ENCODE data around the gene CDK14. TPM values are rescaled to one million over a fixed set of nuclear protein-coding genes. Genes with fewer than 3 reads are reported as not detected.

The CDK14 gene
- total RNA-seq, 1 donor = 39.1 TPM

GRCh38 chr7:91029688-91030087 lies 433.6 kb downstream of the CDK14 start:
- no peak for DNase-seq (ENCODE audit: insufficient read length, low spot score, missing footprints)
- no peak for TF ChIP-seq CTCF (IDR thresholded peaks at IDR 0.05; ENCODE audit: extremely low read depth, low read depth, low read length)
- H4K20me1 ChIP-seq (ENCODE audit: insufficient read depth, low read length) = no peaks in the 10 kb centered on the region
- H3K4me3 ChIP-seq (ENCODE audit: insufficient read depth, low read length) = no peak overlapping the region
- H3K79me2 ChIP-seq (ENCODE audit: insufficient read depth, low read length) = no peaks in the 10 kb centered on the region
- peaks cover under 1% of the 10 kb centered on the region for H3K4me1 ChIP-seq (ENCODE audit: insufficient read depth, low read length)
- H3K36me3 ChIP-seq (ENCODE audit: insufficient read depth, low read length) = no peaks in the 10 kb centered on the region
- no peak overlapping the region for H3K4me2 ChIP-seq (ENCODE audit: insufficient read depth, low read length)
- no peak overlapping the region for H2AFZ ChIP-seq (ENCODE audit: low read length)
- no peak overlapping the region for H3K27ac ChIP-seq (ENCODE audit: low read depth, low read length)
- no peaks in the 10 kb centered on the region for H3K27me3 ChIP-seq (ENCODE audit: insufficient read depth, low read length)
- no peaks in the 10 kb centered on the region for H3K9me3 ChIP-seq (ENCODE audit: low read depth, low read length)

GRCh38 chr7:91030680-91031380 lies 434.7 kb downstream of the CDK14 start:
- no peak for TF ChIP-seq CTCF (IDR thresholded peaks at IDR 0.05; ENCODE audit: extremely low read depth, low read depth, low read length)
- no peak for DNase-seq (ENCODE audit: insufficient read length, low spot score, missing footprints)
- H3K36me3 ChIP-seq (ENCODE audit: insufficient read depth, low read length) = no peaks in the 10 kb centered on the region
- no peaks in the 10 kb centered on the region for H4K20me1 ChIP-seq (ENCODE audit: insufficient read depth, low read length)
- peaks cover 9% of the 10 kb centered on the region for H3K4me1 ChIP-seq (ENCODE audit: insufficient read depth, low read length)
- no peak overlapping the region for H3K27ac ChIP-seq (ENCODE audit: low read depth, low read length)
- H3K9me3 ChIP-seq (ENCODE audit: low read depth, low read length) = no peaks in the 10 kb centered on the region
- H3K27me3 ChIP-seq (ENCODE audit: insufficient read depth, low read length) = no peaks in the 10 kb centered on the region
- no peak overlapping the region for H3K4me2 ChIP-seq (ENCODE audit: insufficient read depth, low read length)
- no peak overlapping the region for H2AFZ ChIP-seq (ENCODE audit: low read length)
- H3K79me2 ChIP-seq (ENCODE audit: insufficient read depth, low read length) = no peaks in the 10 kb centered on the region
- no peak overlapping the region for H3K4me3 ChIP-seq (ENCODE audit: insufficient read depth, low read length)

- Histone ChIP-seq H3K4me2 (ENCODE audit: insufficient read depth, low read length) (no peak overlapping the region), H3K27me3 (ENCODE audit: insufficient read depth, low read length) (no peaks in the 10 kb centered on the region), H3K79me2 (ENCODE audit: insufficient read depth, low read length) (no peaks in the 10 kb centered on the region), H3K4me3 (ENCODE audit: insufficient read depth, low read length) (no peak overlapping the region), H3K36me3 (ENCODE audit: insufficient read depth, low read length) (no peaks in the 10 kb centered on the region), H2AFZ (ENCODE audit: low read length) (no peak overlapping the region), H3K9me3 (ENCODE audit: low read depth, low read length) (no peaks in the 10 kb centered on the region), H4K20me1 (ENCODE audit: insufficient read depth, low read length) (no peaks in the 10 kb centered on the region), H3K27ac (ENCODE audit: low read depth, low read length) (no peak overlapping the region), H3K4me1 (ENCODE audit: insufficient read depth, low read length) (peaks cover 9% of the 10 kb centered on the region)
- no peak for TF ChIP-seq CTCF (IDR thresholded peaks at IDR 0.05; ENCODE audit: extremely low read depth, low read depth, low read length)
- peak; percentile 41 for DNase-seq (ENCODE audit: insufficient read length, low spot score, missing footprints)
Observed at GRCh38 chr7:91031757-91032156, 435.6 kb downstream of the CDK14 start.

- no peak for DNase-seq (ENCODE audit: insufficient read length, low spot score, missing footprints)
- no peak for TF ChIP-seq CTCF (IDR thresholded peaks at IDR 0.05; ENCODE audit: extremely low read depth, low read depth, low read length)
- H3K4me2 ChIP-seq (ENCODE audit: insufficient read depth, low read length) = no peak overlapping the region
- no peak overlapping the region for H3K4me3 ChIP-seq (ENCODE audit: insufficient read depth, low read length)
- no peaks in the 10 kb centered on the region for H3K36me3 ChIP-seq (ENCODE audit: insufficient read depth, low read length)
- H3K9me3 ChIP-seq (ENCODE audit: low read depth, low read length) = no peaks in the 10 kb centered on the region
- no peak overlapping the region for H2AFZ ChIP-seq (ENCODE audit: low read length)
- H3K4me1 ChIP-seq (ENCODE audit: insufficient read depth, low read length) = peaks cover 9% of the 10 kb centered on the region
- H4K20me1 ChIP-seq (ENCODE audit: insufficient read depth, low read length) = no peaks in the 10 kb centered on the region
- H3K79me2 ChIP-seq (ENCODE audit: insufficient read depth, low read length) = no peaks in the 10 kb centered on the region
- H3K27ac ChIP-seq (ENCODE audit: low read depth, low read length) = no peak overlapping the region
- no peaks in the 10 kb centered on the region for H3K27me3 ChIP-seq (ENCODE audit: insufficient read depth, low read length)
Observed at GRCh38 chr7:91033574-91033973, 437.5 kb downstream of the CDK14 start.
